Glutamatergic neuron (in vitro differentiated cells): ENCODE results near the gene PCK2. TPM values are rescaled to one million over a fixed set of nuclear protein-coding genes. Genes with fewer than 3 reads are reported as not detected.

Experiments used
- DNase-seq: peaks from one replicate; pipeline ENCODE4 v3.0.0; 2022
- H3K27ac Mint-ChIP-seq: one replicate; pipeline ENCODE4 v1.8.0; 2020; ENCODE audit warnings: mild to moderate bottlenecking, mixed read lengths, inconsistent platforms; ENCODE audit not compliant: unreplicated experiment
- H3K27me3 Mint-ChIP-seq: one replicate; pipeline ENCODE4 v1.8.0; 2020; ENCODE audit warnings: mild to moderate bottlenecking, moderate library complexity, mixed read lengths, inconsistent platforms; ENCODE audit not compliant: unreplicated experiment
- H3K36me3 Mint-ChIP-seq: one replicate; pipeline ENCODE4 v1.8.0; 2020; ENCODE audit warnings: mild to moderate bottlenecking, mixed read lengths, inconsistent platforms; ENCODE audit not compliant: unreplicated experiment
- H3K4me1 Mint-ChIP-seq: one replicate; pipeline ENCODE4 v1.8.0; 2020; ENCODE audit warnings: mild to moderate bottlenecking, low read depth, mixed read lengths, inconsistent platforms; ENCODE audit not compliant: unreplicated experiment
- H3K4me3 Mint-ChIP-seq: one replicate; pipeline ENCODE4 v1.8.0; 2020; ENCODE audit warnings: mild to moderate bottlenecking, mixed read lengths, inconsistent platforms; ENCODE audit not compliant: unreplicated experiment
- H3K9me3 Mint-ChIP-seq: one replicate; pipeline ENCODE4 v1.8.0; 2020; ENCODE audit warnings: mild to moderate bottlenecking, moderate library complexity, mixed read lengths, inconsistent platforms; ENCODE audit not compliant: unreplicated experiment
- total RNA-seq: library from RNA; stranded (reverse); fragmentation: NEBNext Ultra II Directional; extraction: Animal tissue kit (Norgen Biotek cat#: 25700); gene quantifications from one replicate; pipeline ENCODE4 v1.2.1, GENCODE V29; 2021; ENCODE audit not compliant: unreplicated experiment
- TF ChIP-seq, protein P1 (sequence below): fragments of 200-600 bp; sonication (generic); IDR thresholded peaks from one replicate; pipeline ENCODE4 v1.5.0; 2021; ENCODE audit not compliant: partially characterized antibody, unreplicated experiment

PCK2 gene
- total RNA-seq, 1 donor from 2014 or later = 99.9 TPM

DNA sequence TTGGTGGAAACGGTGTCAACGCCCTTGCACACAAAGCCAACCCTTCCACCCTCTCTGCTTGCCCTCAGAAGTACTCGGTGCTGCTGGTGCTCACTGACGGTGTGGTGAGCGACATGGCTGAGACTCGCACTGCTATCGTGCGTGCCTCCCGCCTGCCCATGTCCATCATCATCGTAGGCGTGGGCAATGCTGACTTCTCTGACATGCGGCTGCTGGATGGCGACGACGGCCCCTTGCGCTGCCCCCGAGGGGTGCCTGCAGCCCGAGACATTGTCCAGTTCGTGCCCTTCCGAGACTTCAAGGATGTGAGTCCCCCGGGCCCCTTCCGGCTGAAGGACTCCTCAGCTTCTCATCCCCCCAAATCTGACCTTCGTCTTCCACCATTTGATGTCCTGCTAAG is 17.0 kb upstream of the PCK2 start:
- Mint-ChIP-seq H3K4me1 (peaks cover 40% of the 10 kb centered on the region), H3K4me3 (no peak overlapping the region), H3K27ac (peak overlapping the region; percentile 99), H3K27me3 (peaks cover 35% of the 10 kb centered on the region), H3K36me3 (no peaks in the 10 kb centered on the region), H3K9me3 (peaks cover 26% of the 10 kb centered on the region)
- TF ChIP-seq, protein P1, sequence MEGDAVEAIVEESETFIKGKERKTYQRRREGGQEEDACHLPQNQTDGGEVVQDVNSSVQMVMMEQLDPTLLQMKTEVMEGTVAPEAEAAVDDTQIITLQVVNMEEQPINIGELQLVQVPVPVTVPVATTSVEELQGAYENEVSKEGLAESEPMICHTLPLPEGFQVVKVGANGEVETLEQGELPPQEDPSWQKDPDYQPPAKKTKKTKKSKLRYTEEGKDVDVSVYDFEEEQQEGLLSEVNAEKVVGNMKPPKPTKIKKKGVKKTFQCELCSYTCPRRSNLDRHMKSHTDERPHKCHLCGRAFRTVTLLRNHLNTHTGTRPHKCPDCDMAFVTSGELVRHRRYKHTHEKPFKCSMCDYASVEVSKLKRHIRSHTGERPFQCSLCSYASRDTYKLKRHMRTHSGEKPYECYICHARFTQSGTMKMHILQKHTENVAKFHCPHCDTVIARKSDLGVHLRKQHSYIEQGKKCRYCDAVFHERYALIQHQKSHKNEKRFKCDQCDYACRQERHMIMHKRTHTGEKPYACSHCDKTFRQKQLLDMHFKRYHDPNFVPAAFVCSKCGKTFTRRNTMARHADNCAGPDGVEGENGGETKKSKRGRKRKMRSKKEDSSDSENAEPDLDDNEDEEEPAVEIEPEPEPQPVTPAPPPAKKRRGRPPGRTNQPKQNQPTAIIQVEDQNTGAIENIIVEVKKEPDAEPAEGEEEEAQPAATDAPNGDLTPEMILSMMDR = no peak
- no peak for DNase-seq

DNA sequence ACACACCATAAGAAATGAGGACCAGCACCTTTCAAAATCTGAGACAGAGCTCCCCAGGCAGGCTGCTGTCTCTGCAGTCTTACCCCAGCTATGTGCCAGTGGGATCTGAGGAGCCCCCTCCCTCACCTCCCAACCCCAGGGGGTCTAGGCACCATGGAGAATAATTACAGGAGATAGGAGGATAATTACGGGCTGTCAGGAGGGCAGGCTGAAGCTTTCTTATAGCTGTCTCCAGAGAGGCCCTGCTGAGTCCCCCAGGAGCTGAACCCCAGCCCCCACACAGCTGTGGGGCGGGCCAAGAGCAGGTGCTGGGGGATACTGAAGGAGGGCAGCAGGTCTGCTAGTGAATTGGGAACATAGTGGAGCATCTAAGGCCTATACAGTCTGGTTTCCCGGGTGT is 16.0 kb upstream of the PCK2 start:
- peaks cover 35% of the 10 kb centered on the region for H3K27me3 Mint-ChIP-seq
- DNase-seq = no peak
- peaks cover 29% of the 10 kb centered on the region for H3K9me3 Mint-ChIP-seq
- peak overlapping the region; percentile 79 for H3K4me3 Mint-ChIP-seq
- H3K27ac Mint-ChIP-seq = peak overlapping the region; percentile 99
- no peaks in the 10 kb centered on the region for H3K36me3 Mint-ChIP-seq
- TF ChIP-seq, protein P1 = no peak
- H3K4me1 Mint-ChIP-seq = peaks cover 49% of the 10 kb centered on the region

DNA sequence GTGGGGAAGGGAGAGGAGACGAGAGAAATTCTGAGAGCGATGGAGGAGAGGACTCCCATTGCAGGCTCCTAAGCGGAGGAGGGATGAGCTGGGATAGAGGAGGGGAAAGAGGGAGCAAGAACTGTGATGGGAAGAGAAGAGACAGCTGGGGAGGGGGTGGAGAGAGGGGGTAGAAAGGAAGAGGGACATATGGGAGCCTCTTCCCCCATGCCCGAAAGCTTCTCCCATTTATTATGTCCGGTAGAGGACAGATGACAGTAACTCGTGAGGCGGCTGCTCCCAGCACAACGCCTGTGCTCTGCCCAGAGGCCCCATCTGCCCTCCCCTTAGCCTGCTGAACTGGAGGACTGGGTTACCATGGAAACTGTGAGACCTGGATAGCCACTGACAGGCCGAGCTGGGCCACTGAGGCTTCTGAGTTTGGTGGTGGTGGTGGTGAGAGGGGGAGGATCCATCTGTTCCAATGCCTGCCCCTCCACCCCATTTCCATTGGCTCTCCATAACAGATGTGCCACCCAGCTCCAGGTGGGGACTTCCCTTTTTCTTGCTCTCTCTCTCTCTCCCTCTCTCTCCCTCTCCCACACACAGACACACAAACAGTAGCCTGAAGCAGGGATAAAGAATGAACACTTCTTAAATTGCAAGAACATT is 14.5 kb upstream of the PCK2 start:
- peak overlapping the region; percentile 94 for H3K4me3 Mint-ChIP-seq
- peaks cover 29% of the 10 kb centered on the region for H3K9me3 Mint-ChIP-seq
- no peaks in the 10 kb centered on the region for H3K36me3 Mint-ChIP-seq
- H3K27ac Mint-ChIP-seq = peak overlapping the region; percentile 100
- peak; percentile 88 for DNase-seq
- H3K4me1 Mint-ChIP-seq = peaks cover 52% of the 10 kb centered on the region
- TF ChIP-seq, protein P1 = no peak
- peaks cover 32% of the 10 kb centered on the region for H3K27me3 Mint-ChIP-seq

DNA sequence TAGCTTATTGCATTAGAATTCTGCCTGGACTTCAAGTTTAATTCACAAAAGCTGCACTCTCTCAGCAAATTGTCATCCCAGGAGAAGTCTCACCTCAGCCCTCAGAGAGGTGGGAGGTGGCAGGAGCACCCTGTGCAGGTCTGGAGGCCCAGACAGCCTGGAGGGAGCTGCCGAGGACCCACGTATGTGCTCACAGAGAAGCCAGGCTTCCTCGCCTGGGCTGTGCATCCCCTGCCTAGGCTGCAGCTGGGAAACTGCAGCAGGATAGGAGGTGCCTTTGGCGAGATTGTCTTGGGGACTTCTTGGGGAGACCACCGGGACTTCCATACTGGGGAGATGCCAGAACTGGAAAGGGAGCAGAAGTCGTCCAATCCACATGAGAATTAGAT is 14.0 kb upstream of the PCK2 start:
- peak overlapping the region; percentile 94 for H3K4me3 Mint-ChIP-seq
- TF ChIP-seq, protein P1 = no peak
- peak; percentile 50 for DNase-seq
- H3K4me1 Mint-ChIP-seq = peaks cover 55% of the 10 kb centered on the region
- H3K27ac Mint-ChIP-seq = peak overlapping the region; percentile 100
- H3K36me3 Mint-ChIP-seq = peaks cover 4% of the 10 kb centered on the region
- H3K9me3 Mint-ChIP-seq = peaks cover 34% of the 10 kb centered on the region
- peaks cover 32% of the 10 kb centered on the region for H3K27me3 Mint-ChIP-seq

DNA sequence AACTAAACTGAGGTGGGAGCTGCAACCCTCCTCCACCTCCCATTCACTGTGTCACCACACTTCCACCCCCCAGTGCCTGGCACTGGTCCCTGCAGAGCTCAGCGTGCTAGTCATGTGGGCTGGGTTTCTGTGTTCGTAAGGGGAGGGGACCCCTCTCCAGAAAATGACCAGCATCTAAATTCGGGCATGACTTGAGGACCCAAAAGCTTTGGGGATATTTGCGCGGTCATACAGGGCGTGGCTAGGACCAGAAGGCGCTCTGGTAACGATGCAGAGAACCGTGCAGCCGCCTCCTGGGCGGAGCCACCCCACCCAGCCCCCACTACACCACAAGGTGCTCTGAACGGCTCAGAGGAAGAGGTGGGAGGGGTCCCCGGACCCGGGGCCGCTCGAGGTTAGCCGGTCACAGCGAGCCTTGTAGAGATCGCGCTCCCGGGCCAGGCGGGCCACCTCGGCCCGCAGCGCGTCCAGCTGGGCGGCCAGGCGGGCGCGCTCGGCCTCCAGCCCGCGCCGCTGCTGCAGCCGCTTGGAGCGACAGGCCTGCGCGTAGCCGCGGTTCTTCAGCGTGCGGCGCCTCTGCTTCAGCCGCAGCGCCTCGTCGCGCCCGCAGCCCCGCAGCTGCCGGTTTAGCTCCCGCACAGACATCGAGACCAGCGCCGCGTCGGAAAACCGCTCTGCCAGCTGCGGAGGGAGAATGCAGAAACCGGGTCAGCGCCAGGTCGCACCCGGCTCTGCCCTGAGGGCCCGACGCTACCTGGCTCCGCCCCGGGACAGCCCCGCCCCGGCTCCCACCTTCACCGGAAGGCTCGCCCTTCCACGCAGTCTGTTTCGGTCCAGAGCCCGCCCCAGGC is 13.0 kb upstream of the PCK2 start:
- Mint-ChIP-seq H3K27me3 (peaks cover 29% of the 10 kb centered on the region), H3K4me3 (peak overlapping the region; percentile 94), H3K36me3 (peaks cover 4% of the 10 kb centered on the region), H3K9me3 (peaks cover 34% of the 10 kb centered on the region), H3K27ac (peak overlapping the region; percentile 100), H3K4me1 (peaks cover 59% of the 10 kb centered on the region)
- DNase-seq = peak; percentile 87
- TF ChIP-seq, protein P1 = no peak
